Endothelial cell of umbilical vein (primary cell): ENCODE data around the gene CASK. TPM values are rescaled to one million over a fixed set of nuclear protein-coding genes. Genes with fewer than 3 reads are reported as not detected.

Experiments used
- BruUV-seq: library from RNA; stranded (reverse); fragments of 400-500 nt; replicated peaks from 2 replicates; lab custom pipeline; 2021; lab: Mats Ljungman, UMichigan
- CTCF ChIA-PET: fragments of 300-600, 350-600 bp; sonication (Branson Sonifier 250); formaldehyde crosslinking; loops from one replicate; lab custom pipeline; 2021; ENCODE audit warnings: antibody characterized with exemption, inconsistent platforms; lab: Charles Lee
- POLR2A ChIA-PET: fragments of 300-600, 350-600 bp; sonication (Branson Sonifier 250); formaldehyde crosslinking; loops from one replicate; lab custom pipeline; 2021; ENCODE audit warnings: antibody characterized with exemption, inconsistent platforms; lab: Charles Lee
- DNase-seq: peaks from one replicate; pipeline ENCODE4 v3.0.0-alpha.2; 2011; ENCODE audit warnings: low read depth, low spot score
- FAIRE-seq: peaks from 2 replicates; lab custom pipeline; 2011; peaks lifted over from hg19 to GRCh38; lab: Jason Lieb, UNC
- H2AFZ ChIP-seq: 2 replicates; pipeline ENCODE4 v1.6.0; 2012; ENCODE audit warnings: low read depth, low read length, control low read depth, inconsistent platforms
- H3K27ac ChIP-seq: 2 replicates; pipeline ENCODE4 v1.5.1; 2011; ENCODE audit warnings: low read depth, mild to moderate bottlenecking, control low read depth, low read length, moderate library complexity; ENCODE audit not compliant: insufficient read depth
- H3K27me3 ChIP-seq, 2 experiments: 2 replicates each; pipeline versions ENCODE4 v1.6.0 to v1.6.1; 2011; ENCODE audit warnings: low read length in 2 of 2, mixed read lengths in 1 of 2; ENCODE audit not compliant: control insufficient read depth in 2 of 2, insufficient read depth in 2 of 2
- H3K36me3 ChIP-seq, 2 experiments: 2 replicates in 1 of 2; 3 replicates in 1 of 2; pipeline ENCODE4 v1.5.1; 2011; ENCODE audit warnings: low read length in 2 of 2, mild to moderate bottlenecking in 1 of 2, moderate library complexity in 1 of 2; ENCODE audit not compliant: control insufficient read depth in 2 of 2, insufficient read depth in 2 of 2; ENCODE audit errors: extremely low read depth in 1 of 2
- H3K4me1 ChIP-seq: 3 replicates; pipeline ENCODE4 v1.5.1; 2011; ENCODE audit warnings: mild to moderate bottlenecking, low read length; ENCODE audit not compliant: control insufficient read depth, insufficient read depth; ENCODE audit errors: extremely low read depth
- H3K4me2 ChIP-seq: 2 replicates; pipeline ENCODE4 v1.6.1; 2011; ENCODE audit warnings: low read length, control low read depth, mixed read lengths; ENCODE audit not compliant: insufficient read depth
- H3K4me3 ChIP-seq, 3 experiments: fragments of 200-600 bp in 1 of 3; sonication (generic), shearing (Covaris generic) in 1 of 3; replicated peaks in 1 of 3; 2 replicates each; pipeline ENCODE4 v1.5.1; 2011 to 2016; ENCODE audit warnings: control low read depth in 3 of 3, low read length in 3 of 3, mild to moderate bottlenecking in 2 of 3, inconsistent platforms in 1 of 3, low read depth in 1 of 3, moderate library complexity in 1 of 3; ENCODE audit not compliant: insufficient read depth in 1 of 3
- H3K79me2 ChIP-seq: 2 replicates; pipeline ENCODE4 v1.6.0; 2012; ENCODE audit warnings: low read length, inconsistent platforms; ENCODE audit not compliant: control insufficient read depth, insufficient read depth
- H3K9ac ChIP-seq: replicated peaks from 2 replicates; pipeline ENCODE3; 2011; ENCODE audit warnings: low read length, control low read depth; ENCODE audit not compliant: insufficient read depth; ENCODE audit errors: extremely low read depth
- H3K9me1 ChIP-seq: replicated peaks from 3 replicates; pipeline ENCODE4 v1.6.0; 2011; ENCODE audit warnings: mild to moderate bottlenecking, low read length; ENCODE audit not compliant: control insufficient read depth, insufficient read depth; ENCODE audit errors: extremely low read depth
- H3K9me3 ChIP-seq: replicated peaks from 2 replicates; pipeline ENCODE4 v1.5.1; 2012; ENCODE audit warnings: low read length, inconsistent platforms; ENCODE audit not compliant: control insufficient read depth, insufficient read depth
- H4K20me1 ChIP-seq: replicated peaks from 2 replicates; pipeline ENCODE3; 2011; ENCODE audit warnings: mild to moderate bottlenecking, low read length; ENCODE audit not compliant: control insufficient read depth, insufficient read depth; ENCODE audit errors: extremely low read depth
- CTCF ChIP-seq, 2 donors: IDR thresholded peaks; 1 replicate in 1 of 2; 2 replicates in 1 of 2; pipeline ENCODE4 v1.5.1; 2011; ENCODE audit warnings: low read length in 2 of 2, mild to moderate bottlenecking in 2 of 2, moderate library complexity in 2 of 2, control low read depth in 1 of 2, inconsistent platforms in 1 of 2, low read depth in 1 of 2; ENCODE audit not compliant: insufficient read depth in 1 of 2; ENCODE audit errors: extremely low read depth in 1 of 2
- EZH2 ChIP-seq: IDR thresholded peaks from 2 replicates; pipeline ENCODE4 v1.6.1; 2012; ENCODE audit warnings: borderline replicate concordance, low read depth, mild to moderate bottlenecking, moderate library complexity, low read length, inconsistent platforms; ENCODE audit not compliant: severe bottlenecking
- FOS ChIP-seq: IDR thresholded peaks from 2 replicates; pipeline ENCODE4 v1.6.1; 2011; ENCODE audit warnings: mild to moderate bottlenecking, low read length, moderate library complexity, borderline replicate concordance; ENCODE audit not compliant: insufficient read depth
- GATA2 ChIP-seq: IDR thresholded peaks from 2 replicates; pipeline ENCODE4 v1.7.0; 2011; ENCODE audit warnings: low read depth, mild to moderate bottlenecking, moderate library complexity, mixed read lengths, low read length; ENCODE audit not compliant: insufficient read length, insufficient read depth
- JUN ChIP-seq: IDR thresholded peaks from 2 replicates; pipeline ENCODE4 v1.6.1; 2011; ENCODE audit warnings: borderline replicate concordance, low read depth; ENCODE audit not compliant: insufficient read length, insufficient read depth
- MAX ChIP-seq: IDR thresholded peaks from 2 replicates; pipeline ENCODE4 v1.6.1; 2011; ENCODE audit not compliant: insufficient read depth, insufficient read length
- MYC ChIP-seq: IDR thresholded peaks from one replicate; pipeline ENCODE4 v1.6.1; 2011; ENCODE audit warnings: mild to moderate bottlenecking, low read depth, low read length
- POLR2A ChIP-seq: IDR thresholded peaks from 2 replicates; pipeline ENCODE4 v1.6.1; 2012; ENCODE audit warnings: low read depth, mild to moderate bottlenecking, control low read depth, low read length
- POLR2AphosphoS5 ChIP-seq: IDR thresholded peaks from 2 replicates; pipeline ENCODE4 v1.6.1; 2012; ENCODE audit warnings: low read depth, mild to moderate bottlenecking, control low read depth, low read length, moderate library complexity; ENCODE audit not compliant: insufficient read depth
- dilution Hi-C: fragments of 300-500 bp; cut with MboI; formaldehyde crosslinking; loops from one replicate; pipeline ENCODE4 v1.15.0; 2019; ENCODE audit warnings: low sequenced_read_pairs; ENCODE audit not compliant: extremely low pct_ligation_motif_present
- intact Hi-C: fragments of 100-400 bp; cut with micrococcal nuclease; formaldehyde crosslinking; loops from one replicate; pipeline ENCODE4 v1.10.0; 2022
- polyA plus RNA-seq, 4 experiments: library from polyadenylated mRNA; depleted of rRNA in 3 of 4; stranded (reverse) in 3 of 4; unstranded in 1 of 4; fragments of >200 nt; gene quantifications; 2 replicates each; pipeline versions ENCODE4 v1.2.1 to v1.2.3, GENCODE V29; 2011 to 2012; ENCODE audit warnings: missing spikeins in 1 of 4
- total RNA-seq: library from RNA; stranded (reverse); gene quantifications from 2 replicates; pipeline ENCODE4 v1.2.3, GENCODE V29; 2021

The CASK gene
- total and polyA plus RNA-seq, 2 donors (not counting 3 experiments of a cell fraction or from before 2014, with no cell fraction given), result 6.4 to 30.4 TPM

- dilution Hi-C loops, result no loop called here
- H3K4me3 ChIP-seq, result no peak overlapping the region
- H3K27ac ChIP-seq, result no peak overlapping the region
- no peak overlapping the region for H3K4me2 ChIP-seq
- no peaks in the 10 kb centered on the region for H4K20me1 ChIP-seq
- no peaks in the 10 kb centered on the region for H3K36me3 ChIP-seq
- no peaks in the 10 kb centered on the region for H3K27me3 ChIP-seq
- POLR2A ChIA-PET, result no interaction called here
- BruUV-seq, result no TSS peak
- FAIRE-seq (peak; percentile 57), DNase-seq (no peak)
- no peaks in the 10 kb centered on the region for H3K9me3 ChIP-seq
- TF ChIP-seq POLR2A, result no peak
- no peak for TF ChIP-seq CTCF (IDR thresholded peaks at IDR 0.05; ENCODE audit: extremely low read depth in 1 of 2, insufficient read depth in 1 of 2, low read depth in 1 of 2, low read length in 2 of 2)
- TF ChIP-seq JUN, result no peak
- TF ChIP-seq GATA2, result no peak
- TF ChIP-seq POLR2AphosphoS5, result no peak
- no peak for TF ChIP-seq MYC
- TF ChIP-seq EZH2, result no peak
- no peak for TF ChIP-seq FOS
- TF ChIP-seq MAX, result no peak
- H2AFZ ChIP-seq, result no peak overlapping the region
- H3K9me1 ChIP-seq, result no peaks in the 10 kb centered on the region
- CTCF ChIA-PET, result no interaction called here
- H3K79me2 ChIP-seq, result no peaks in the 10 kb centered on the region
- H3K4me1 ChIP-seq, result no peaks in the 10 kb centered on the region
- H3K9ac ChIP-seq, result no peak overlapping the region
- intact Hi-C loops, result no loop called here
Observed at GRCh38 chrX:41946235-41946634, 22.9 kb upstream of the CASK start.
